IPS DF 4.7 (cell line): ENCODE measurements around the gene FAM20B.

ENCODE experiments used
- DNase-seq: peaks from one replicate; pipeline ENCODE4 v3.0.0-alpha.2; 2013; ENCODE audit warnings: low spot score; ENCODE audit errors: extremely low read depth

FAM20B gene

GRCh38 chr1:179048339-179049124 is 22.8 kb downstream of the FAM20B start:
- DNase-seq: no peak

GRCh38 chr1:179052776-179053175 is 27.1 kb downstream of the FAM20B start:
- no peak for DNase-seq

DNA sequence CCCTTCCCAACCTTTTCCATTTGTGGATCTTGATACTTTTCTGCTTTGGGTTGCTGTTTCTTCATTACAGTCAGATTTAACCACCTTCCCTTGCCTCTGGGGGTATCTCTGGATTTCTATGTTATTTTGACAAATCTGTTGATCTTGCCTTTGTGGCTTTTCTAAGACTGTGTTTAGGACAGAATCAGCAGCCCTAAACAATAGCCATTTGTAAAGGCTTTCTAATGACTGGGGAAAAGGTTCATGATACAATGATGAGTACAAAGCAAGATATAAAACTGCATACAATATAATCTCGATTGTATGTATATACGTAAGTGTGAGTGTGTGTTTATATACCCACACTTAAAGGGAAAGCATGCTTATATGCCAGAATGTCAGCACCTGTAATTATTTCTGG is 27.8 kb downstream of the FAM20B start:
- DNase-seq: no peak

GRCh38 chr1:179055937-179056336 is 30.2 kb downstream of the FAM20B start:
- DNase-seq: no peak

DNA sequence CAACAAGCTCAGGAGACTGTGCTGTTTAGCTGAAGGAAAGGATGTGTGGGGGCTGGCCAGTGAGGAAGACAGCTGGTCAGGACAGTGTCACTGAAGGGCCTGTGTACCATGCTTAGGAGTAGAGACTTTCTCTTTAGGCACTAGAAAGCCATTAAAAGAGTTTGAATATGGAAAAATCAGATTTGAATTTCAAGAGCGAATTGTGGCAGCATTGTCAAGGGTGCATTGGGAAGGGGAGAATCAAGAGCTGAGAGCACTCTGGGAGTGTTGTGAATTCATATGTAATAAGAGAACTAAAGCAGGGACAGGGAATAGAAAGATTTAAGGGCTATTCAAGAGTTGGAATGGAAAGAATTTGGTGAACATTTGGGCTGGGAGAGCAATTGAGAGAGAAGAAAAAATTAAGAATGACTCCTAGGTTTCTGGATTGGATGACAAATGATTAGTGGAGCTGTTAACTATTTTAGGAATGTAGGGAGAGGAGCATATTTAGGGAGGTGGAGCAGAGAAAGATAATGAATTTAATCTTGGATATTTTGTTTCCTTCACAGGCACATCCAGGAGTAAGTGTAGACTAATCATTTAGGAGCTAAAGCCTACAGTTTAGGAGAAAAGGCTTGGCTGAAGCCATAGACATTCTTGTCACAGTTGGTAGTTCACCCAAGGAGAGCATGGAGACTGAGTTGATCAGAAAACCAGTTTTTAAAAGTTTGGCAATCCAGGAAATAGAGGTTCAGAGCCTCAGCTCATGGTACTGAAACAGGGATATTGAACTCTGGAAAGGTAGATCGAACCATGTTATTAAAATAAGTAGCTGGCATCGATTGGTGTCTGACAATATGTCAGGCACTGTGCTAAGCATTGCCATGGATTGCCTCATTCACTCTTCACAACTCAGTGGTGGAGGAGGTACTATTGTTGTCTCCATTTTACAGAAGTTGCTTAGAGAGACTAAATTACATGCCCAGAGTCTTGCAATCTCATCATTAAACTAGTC is 33.1 kb downstream of the FAM20B start:
- DNase-seq: no peak

DNA sequence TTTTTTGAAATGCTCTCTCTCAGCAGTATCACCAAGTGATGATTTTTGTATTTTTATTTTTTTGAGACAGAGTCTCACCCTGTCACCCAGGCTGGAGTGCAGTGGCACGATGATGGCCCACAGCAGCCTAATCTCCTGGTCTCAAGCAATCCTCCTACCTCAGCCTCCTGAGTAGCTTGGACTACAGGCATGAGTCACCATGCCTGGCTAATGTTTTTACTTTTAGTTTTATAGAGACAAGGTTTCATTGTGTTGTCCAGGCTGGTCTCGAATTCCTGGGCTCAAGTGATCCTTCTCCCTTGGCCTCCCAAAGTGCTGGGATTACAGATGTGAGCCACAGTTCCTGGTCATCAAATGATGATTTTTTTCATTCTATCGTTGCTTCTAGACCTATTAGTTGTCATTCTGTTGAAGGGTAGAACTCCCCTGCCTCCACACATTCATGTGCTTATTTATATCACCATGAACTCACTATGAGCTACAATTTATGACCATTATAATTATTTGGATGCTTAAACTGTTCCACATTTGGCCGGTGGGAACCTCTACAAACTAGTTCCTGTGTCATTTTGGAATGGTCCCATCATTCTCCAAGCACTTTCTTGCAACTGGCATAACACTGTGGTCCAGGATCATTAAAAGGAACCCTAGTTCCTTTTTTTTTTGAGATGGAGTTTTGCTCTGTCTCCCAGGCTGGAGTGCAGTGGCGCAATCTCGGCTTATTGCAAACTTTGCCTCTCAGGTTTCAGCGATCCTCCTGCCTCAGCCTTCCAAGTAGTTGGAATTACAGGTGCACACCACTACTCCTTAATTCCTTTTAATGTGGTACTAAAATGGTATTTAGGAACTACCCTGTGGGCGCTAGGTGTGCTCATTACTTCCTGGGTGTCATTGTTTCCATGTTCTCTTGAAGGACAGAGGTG is 35.9 kb downstream of the FAM20B start:
- DNase-seq: no peak

DNA sequence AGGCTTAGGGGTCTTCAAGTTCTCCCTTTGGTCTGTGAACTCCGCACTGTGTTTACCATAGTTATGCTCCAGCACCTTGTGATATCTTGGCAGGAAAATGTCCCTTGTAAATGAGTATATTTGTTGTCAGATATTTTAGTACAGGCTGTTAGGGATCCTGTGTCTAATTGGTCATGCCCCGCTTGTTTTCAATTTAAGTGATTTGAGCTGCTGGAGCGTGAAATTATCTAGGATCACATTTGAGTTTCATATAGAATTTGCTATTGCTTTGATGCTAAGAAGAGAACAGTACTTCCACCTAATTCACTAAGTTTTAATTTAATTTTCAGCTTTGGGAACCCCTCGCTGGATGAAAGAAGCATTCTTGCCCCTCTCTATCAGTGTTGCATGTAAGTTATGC is 40.8 kb downstream of the FAM20B start:
- no peak for DNase-seq

- DNase-seq: no peak
Observed at GRCh38 chr1:179077396-179077795, 51.7 kb downstream of the FAM20B start.

GRCh38 chr1:179079113-179079761 is 53.5 kb downstream of the FAM20B start:
- DNase-seq: peak; percentile 53

- DNase-seq: no peak
Observed at GRCh38 chr1:179080866-179081686, 55.4 kb downstream of the FAM20B start.

DNA sequence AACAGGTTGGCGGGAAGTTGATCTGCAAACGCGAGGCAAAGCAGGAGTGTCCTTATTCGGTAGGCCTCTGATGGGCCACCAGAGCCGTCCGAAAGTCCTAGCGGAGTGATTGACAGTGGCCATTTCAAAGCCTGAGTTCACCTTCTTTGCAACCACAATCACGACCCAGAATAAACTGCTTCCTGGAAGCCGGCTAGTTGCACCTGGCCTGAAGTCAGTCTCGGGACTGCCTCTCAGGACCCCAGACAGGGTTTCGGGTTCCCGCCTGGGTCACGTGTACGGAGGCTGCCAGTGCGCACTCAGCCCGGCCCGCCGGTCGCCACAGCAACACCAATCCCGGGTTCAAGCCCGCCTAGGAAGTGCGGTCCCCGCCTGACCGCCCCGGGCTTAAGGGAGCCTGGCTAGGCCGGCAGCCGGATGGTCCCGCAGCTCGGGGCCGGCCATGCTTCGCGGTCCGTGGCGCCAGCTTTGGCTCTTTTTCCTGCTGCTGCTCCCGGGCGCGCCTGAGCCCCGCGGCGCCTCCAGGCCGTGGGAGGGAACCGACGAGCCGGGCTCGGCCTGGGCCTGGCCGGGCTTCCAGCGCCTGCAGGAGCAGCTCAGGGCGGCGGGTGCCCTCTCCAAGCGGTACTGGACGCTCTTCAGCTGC is 56.1 kb downstream of the FAM20B start, which contains the start of gene TOR3A:
TOR3A (plus strand) TSS at position 384 of the 646 bp plus-strand sequence; CDS start at position 443, 59 bp downstream.
- peak; percentile 56 for DNase-seq

DNA sequence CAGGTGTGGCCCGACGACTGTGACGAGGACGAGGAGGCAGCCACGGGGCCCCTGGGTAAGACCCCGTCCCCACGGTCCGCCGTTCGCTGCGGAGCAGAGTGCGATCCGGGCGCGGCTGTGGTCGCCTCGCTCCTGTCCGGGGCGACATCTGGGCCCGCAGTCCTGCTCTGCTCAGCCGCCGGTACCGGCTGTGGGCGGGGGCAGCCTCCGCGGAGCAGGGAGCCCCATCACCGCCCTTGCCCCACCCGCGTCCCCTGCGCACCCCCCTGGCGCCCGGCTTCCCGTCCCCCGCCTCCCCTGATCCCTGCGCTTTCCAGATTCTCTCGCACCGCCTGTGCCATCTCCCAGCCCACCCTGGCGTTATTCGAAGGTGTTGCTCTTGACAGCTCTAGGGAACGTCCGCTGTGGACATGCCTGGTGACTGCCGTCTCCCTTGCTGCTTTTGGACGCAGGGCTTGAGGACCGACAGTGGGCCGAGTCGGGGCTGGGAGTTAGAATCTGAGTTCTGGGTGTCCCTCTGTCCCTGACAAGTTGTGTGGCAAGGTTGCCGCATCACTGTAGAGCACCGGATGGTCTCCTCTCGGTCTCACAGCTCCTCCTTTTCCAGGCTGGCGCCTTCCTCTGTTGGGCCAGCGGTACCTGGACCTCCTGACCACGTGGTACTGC is 56.8 kb downstream of the FAM20B start:
- DNase-seq: no peak

- DNase-seq: no peak
Observed at GRCh38 chr1:179082999-179083335, 57.3 kb downstream of the FAM20B start.

- DNase-seq: no peak
Observed at GRCh38 chr1:179083533-179083932, 57.8 kb downstream of the FAM20B start.

DNA sequence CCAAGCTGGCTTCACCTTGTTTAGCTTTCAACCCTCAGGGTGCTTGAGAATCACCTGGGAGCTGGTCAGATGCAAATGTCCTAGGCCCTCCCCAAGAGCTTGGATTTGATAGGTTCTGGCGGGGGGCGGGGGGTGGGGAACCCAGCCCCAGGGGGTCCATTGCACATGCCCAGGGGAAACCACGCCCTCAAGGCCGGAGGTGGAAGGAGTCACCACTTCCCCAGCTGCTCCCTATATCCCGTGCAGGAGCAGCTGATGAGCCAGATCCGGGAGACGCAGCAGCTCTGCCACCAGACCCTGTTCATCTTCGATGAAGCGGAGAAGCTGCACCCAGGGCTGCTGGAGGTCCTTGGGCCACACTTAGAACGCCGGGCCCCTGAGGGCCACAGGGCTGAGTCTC is 62.0 kb downstream of the FAM20B start:
- DNase-seq: no peak

DNA sequence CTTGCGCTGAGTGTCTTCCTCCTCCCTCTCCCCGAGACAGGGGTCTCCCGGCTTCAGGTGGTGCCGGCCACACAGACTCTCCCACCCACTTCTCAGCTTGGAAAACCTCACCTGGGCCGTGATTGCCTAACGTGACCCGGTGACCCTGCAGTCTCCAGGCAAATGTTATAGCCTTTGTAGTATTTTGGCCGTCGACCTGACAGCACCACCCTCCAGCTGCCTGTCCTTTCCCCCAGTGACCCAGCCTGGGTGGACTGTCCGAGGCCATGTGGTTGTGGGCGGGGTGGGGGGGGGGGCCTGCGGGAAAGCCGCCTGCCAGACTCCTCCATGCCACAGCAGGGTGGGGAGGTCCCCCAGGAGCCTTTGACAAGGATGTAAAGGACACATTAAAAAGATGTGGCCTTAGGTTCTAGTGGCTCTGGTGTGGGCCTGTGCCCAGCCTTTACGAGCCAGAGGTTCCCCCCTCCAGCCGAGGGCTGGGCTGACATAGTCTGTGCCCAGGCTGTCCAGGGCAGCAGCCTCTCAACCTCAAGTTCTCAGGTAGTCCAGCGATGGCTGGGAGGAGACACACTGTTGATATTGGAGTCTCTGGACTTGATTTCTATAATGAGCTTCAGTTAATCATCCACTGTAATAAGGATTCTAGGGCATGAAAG is 64.3 kb downstream of the FAM20B start:
- no peak for DNase-seq

GRCh38 chr1:179090522-179090921 is 64.8 kb downstream of the FAM20B start:
- no peak for DNase-seq

DNA sequence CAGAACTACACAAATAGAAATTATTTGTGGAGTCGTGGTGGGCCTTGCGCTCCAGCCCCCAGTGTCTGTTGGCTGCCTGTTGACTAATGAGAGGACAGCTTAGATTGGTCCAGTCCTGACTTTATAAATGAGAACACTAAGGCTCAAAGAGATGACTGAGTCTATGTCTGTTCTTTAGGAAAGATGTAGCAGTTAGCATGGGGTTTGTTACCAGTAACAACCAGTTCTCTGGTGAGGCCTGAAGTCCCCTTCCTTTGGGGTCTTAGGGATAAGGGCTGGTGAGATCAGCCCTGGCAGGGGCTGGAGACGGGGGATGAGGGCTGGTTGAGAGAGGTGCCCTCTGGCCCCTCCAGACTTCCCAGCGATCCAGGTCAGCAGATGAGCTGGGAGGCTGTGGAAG is 65.2 kb downstream of the FAM20B start:
- DNase-seq: no peak
